Measurements from ENCODE around the gene OSBPL2. TPM values are rescaled to one million over a fixed set of nuclear protein-coding genes. Genes with fewer than 3 reads are reported as not detected.

Gene OSBPL2
- total RNA-seq, 4 donors from 2014 or later = 48.4 to 65.1 (median 55.8) TPM

- DNase-seq = no peak
- no peak for TF ChIP-seq POLR2A (IDR thresholded peaks at IDR 0.05)
- TF ChIP-seq CTCF (IDR thresholded peaks at IDR 0.05) = no peak
Measured at GRCh38 chr20:62299666-62300236, 61.4 kb downstream of the OSBPL2 start.

GRCh38 chr20:62300319-62300718, 62.0 kb downstream of the OSBPL2 start:
- no peak for DNase-seq
- intact Hi-C loops (cut with DNase I) = loop anchor here (5.0 kb wide), 1 partner anchor 82 kb away; no protein-coding TSS in a partner anchor
- H3K4me3 ChIP-seq = no peak overlapping the region
- WGBS, 2 donors = 54 to 65% methylated on average over 4 to 10 of the region's 11 CpGs
- no peak for TF ChIP-seq POLR2A (IDR thresholded peaks at IDR 0.05)
- TF ChIP-seq CTCF (IDR thresholded peaks at IDR 0.05) = no peak
- peaks cover 16 to 44% (median 22%) of the 10 kb centered on the region in 3 donors for H3K4me1 ChIP-seq
- H3K27ac ChIP-seq = no peak overlapping the region
- H3K27me3 ChIP-seq = no peaks in the 10 kb centered on the region
- no peaks in the 10 kb centered on the region for H3K9me3 ChIP-seq
- H3K36me3 ChIP-seq = peaks cover 5 to 48% (median 7%) of the 10 kb centered on the region in 3 donors

More at GRCh38 chr20:62299666-62300236, 61.4 kb downstream of the OSBPL2 start:
- intact Hi-C loops (cut with DNase I) = loop anchor here (5.0 kb wide), 1 partner anchor 83 kb away; no protein-coding TSS in a partner anchor
- peaks cover 10 to 38% (median 16%) of the 10 kb centered on the region in 3 donors for H3K4me1 ChIP-seq
- no peaks in the 10 kb centered on the region for H3K27me3 ChIP-seq
- no peaks in the 10 kb centered on the region for H3K9me3 ChIP-seq
- 76 to 78% methylated on average over 9 to 10 of the region's 12 CpGs for WGBS, 2 donors
- H3K36me3 ChIP-seq = peaks cover 5 to 48% (median 7%) of the 10 kb centered on the region in 3 donors
- no peak overlapping the region for H3K4me3 ChIP-seq
- no peak overlapping the region for H3K27ac ChIP-seq

- H3K27me3 ChIP-seq = no peaks in the 10 kb centered on the region
- H3K4me1 ChIP-seq = peaks cover 25 to 52% (median 31%) of the 10 kb centered on the region in 3 donors
- H3K36me3 ChIP-seq = peaks cover 7 to 48% (median 15%) of the 10 kb centered on the region in 3 donors
- DNase-seq = no peak
- WGBS, 2 donors = 76 to 83% methylated on average over 11 of the region's 11 CpGs
- intact Hi-C loops (cut with DNase I) = loop anchor here (5.0 kb wide), 1 partner anchor 81 kb away; no protein-coding TSS in a partner anchor
- TF ChIP-seq POLR2A (IDR thresholded peaks at IDR 0.05) (no peak), CTCF (IDR thresholded peaks at IDR 0.05) (no peak)
- no peak overlapping the region for H3K4me3 ChIP-seq
- peak overlapping the region in 2 of 4 donors; percentile 99 to 100 for H3K27ac ChIP-seq
- no peaks in the 10 kb centered on the region for H3K9me3 ChIP-seq
Measured at GRCh38 chr20:62301111-62301668, 62.9 kb downstream of the OSBPL2 start.

GRCh38 chr20:62301773-62302340, 63.5 kb downstream of the OSBPL2 start:
- WGBS, 2 donors = 2 to 5% methylated on average over 11 to 20 of the region's 24 CpGs
- peak overlapping the region; percentile 83 to 100 (median 92) for H3K4me3 ChIP-seq
- no peaks in the 10 kb centered on the region for H3K27me3 ChIP-seq
- TF ChIP-seq POLR2A (IDR thresholded peaks at IDR 0.05) = peak in 2 of 4 donors; percentile 30 to 37
- TF ChIP-seq CTCF (IDR thresholded peaks at IDR 0.05) = peak; percentile 65 to 96 (median 88)
- intact Hi-C loops (cut with DNase I) = loop anchor here (5.0 kb wide), 1 partner anchor 80 kb away; no protein-coding TSS in a partner anchor
- DNase-seq = peak; percentile 65
- H3K27ac ChIP-seq = peak overlapping the region; percentile 98 to 100 (median 99)
- H3K9me3 ChIP-seq = no peaks in the 10 kb centered on the region
- peaks cover 31 to 56% (median 32%) of the 10 kb centered on the region in 3 donors for H3K4me1 ChIP-seq
- H3K36me3 ChIP-seq = peaks cover 14 to 48% (median 15%) of the 10 kb centered on the region in 3 donors

All from esophagus squamous epithelium (tissue), 5 donors.